Nephron (organoid): Measurements from ENCODE around the gene ALKBH1.

Source experiments
- H3K27ac Mint-ChIP-seq, 3 experiments: 2 replicates each; pipeline ENCODE4 v1.8.0; 2020; ENCODE audit warnings: mixed read lengths in 3 of 3, mild to moderate bottlenecking in 2 of 3, moderate library complexity in 1 of 3
- H3K27me3 Mint-ChIP-seq: 2 replicates; pipeline ENCODE4 v1.8.0; 2021; ENCODE audit warnings: low read depth, mild to moderate bottlenecking, moderate library complexity, mixed read lengths
- H3K36me3 Mint-ChIP-seq: 2 replicates; pipeline ENCODE4 v1.8.0; 2020; ENCODE audit warnings: low read depth, mixed read lengths
- H3K4me1 Mint-ChIP-seq: 2 replicates; pipeline ENCODE4 v1.8.0; 2020; ENCODE audit warnings: mixed read lengths
- H3K4me3 Mint-ChIP-seq, 3 experiments: 2 replicates each; pipeline ENCODE4 v1.8.0; 2020; ENCODE audit warnings: mild to moderate bottlenecking in 3 of 3, mixed read lengths in 3 of 3, moderate library complexity in 2 of 3
- H3K9me3 Mint-ChIP-seq: 2 replicates; pipeline ENCODE4 v1.8.0; 2020; ENCODE audit warnings: mixed read lengths
- CTCF ChIP-seq, 3 experiments: fragments of 200-600 bp; sonication (generic); IDR thresholded peaks; one replicate each; pipeline ENCODE4 v1.5.0; 2021; ENCODE audit warnings: antibody characterized with exemption in 3 of 3; ENCODE audit not compliant: unreplicated experiment in 3 of 3

ALKBH1 gene

GRCh38 chr14:77647853-77648252, 60.0 kb downstream of the ALKBH1 start:
- H3K27me3 Mint-ChIP-seq, result no peaks in the 10 kb centered on the region
- H3K36me3 Mint-ChIP-seq, result no peaks in the 10 kb centered on the region
- no peak overlapping the region for H3K27ac Mint-ChIP-seq
- TF ChIP-seq CTCF (IDR thresholded peaks at IDR 0.05; ENCODE audit: unreplicated experiment in 3 of 3), result no peak
- no peak overlapping the region for H3K4me3 Mint-ChIP-seq
- no peaks in the 10 kb centered on the region for H3K4me1 Mint-ChIP-seq
- no peaks in the 10 kb centered on the region for H3K9me3 Mint-ChIP-seq

GRCh38 chr14:77646907-77647306, 60.9 kb downstream of the ALKBH1 start:
- Mint-ChIP-seq H3K27me3 (no peaks in the 10 kb centered on the region), H3K4me3 (no peak overlapping the region), H3K4me1 (no peaks in the 10 kb centered on the region), H3K27ac (no peak overlapping the region), H3K36me3 (no peaks in the 10 kb centered on the region), H3K9me3 (no peaks in the 10 kb centered on the region)
- no peak for TF ChIP-seq CTCF (IDR thresholded peaks at IDR 0.05; ENCODE audit: unreplicated experiment in 3 of 3)

GRCh38 chr14:77645520-77646230, 62.1 kb downstream of the ALKBH1 start:
- no peak overlapping the region for H3K27ac Mint-ChIP-seq
- no peaks in the 10 kb centered on the region for H3K9me3 Mint-ChIP-seq
- H3K4me3 Mint-ChIP-seq, result no peak overlapping the region
- H3K4me1 Mint-ChIP-seq, result no peaks in the 10 kb centered on the region
- H3K36me3 Mint-ChIP-seq, result no peaks in the 10 kb centered on the region
- H3K27me3 Mint-ChIP-seq, result no peaks in the 10 kb centered on the region
- no peak for TF ChIP-seq CTCF (IDR thresholded peaks at IDR 0.05; ENCODE audit: unreplicated experiment in 3 of 3)

- TF ChIP-seq CTCF (IDR thresholded peaks at IDR 0.05; ENCODE audit: unreplicated experiment in 3 of 3), result no peak
- H3K4me1 Mint-ChIP-seq, result no peaks in the 10 kb centered on the region
- H3K27me3 Mint-ChIP-seq, result no peaks in the 10 kb centered on the region
- H3K4me3 Mint-ChIP-seq, result no peak overlapping the region
- no peak overlapping the region for H3K27ac Mint-ChIP-seq
- H3K9me3 Mint-ChIP-seq, result no peaks in the 10 kb centered on the region
- no peaks in the 10 kb centered on the region for H3K36me3 Mint-ChIP-seq
These were observed 65.4 kb downstream of the ALKBH1 start for GRCh38 chr14:77642407-77642806.

GRCh38 chr14:77641534-77642341, 66.1 kb downstream of the ALKBH1 start:
- Mint-ChIP-seq H3K27me3 (no peaks in the 10 kb centered on the region), H3K4me1 (no peaks in the 10 kb centered on the region), H3K4me3 (no peak overlapping the region), H3K9me3 (peaks cover 2% of the 10 kb centered on the region), H3K27ac (no peak overlapping the region), H3K36me3 (no peaks in the 10 kb centered on the region)
- TF ChIP-seq CTCF (IDR thresholded peaks at IDR 0.05; ENCODE audit: unreplicated experiment in 3 of 3), result no peak
